SIG-M5 (cell line): Measurements from ENCODE around the gene TMEM47.

Source experiments
- DNase-seq: peaks from one replicate; lab custom pipeline; 2025; lab: John Stamatoyannopoulos, UW

TMEM47 gene

DNA sequence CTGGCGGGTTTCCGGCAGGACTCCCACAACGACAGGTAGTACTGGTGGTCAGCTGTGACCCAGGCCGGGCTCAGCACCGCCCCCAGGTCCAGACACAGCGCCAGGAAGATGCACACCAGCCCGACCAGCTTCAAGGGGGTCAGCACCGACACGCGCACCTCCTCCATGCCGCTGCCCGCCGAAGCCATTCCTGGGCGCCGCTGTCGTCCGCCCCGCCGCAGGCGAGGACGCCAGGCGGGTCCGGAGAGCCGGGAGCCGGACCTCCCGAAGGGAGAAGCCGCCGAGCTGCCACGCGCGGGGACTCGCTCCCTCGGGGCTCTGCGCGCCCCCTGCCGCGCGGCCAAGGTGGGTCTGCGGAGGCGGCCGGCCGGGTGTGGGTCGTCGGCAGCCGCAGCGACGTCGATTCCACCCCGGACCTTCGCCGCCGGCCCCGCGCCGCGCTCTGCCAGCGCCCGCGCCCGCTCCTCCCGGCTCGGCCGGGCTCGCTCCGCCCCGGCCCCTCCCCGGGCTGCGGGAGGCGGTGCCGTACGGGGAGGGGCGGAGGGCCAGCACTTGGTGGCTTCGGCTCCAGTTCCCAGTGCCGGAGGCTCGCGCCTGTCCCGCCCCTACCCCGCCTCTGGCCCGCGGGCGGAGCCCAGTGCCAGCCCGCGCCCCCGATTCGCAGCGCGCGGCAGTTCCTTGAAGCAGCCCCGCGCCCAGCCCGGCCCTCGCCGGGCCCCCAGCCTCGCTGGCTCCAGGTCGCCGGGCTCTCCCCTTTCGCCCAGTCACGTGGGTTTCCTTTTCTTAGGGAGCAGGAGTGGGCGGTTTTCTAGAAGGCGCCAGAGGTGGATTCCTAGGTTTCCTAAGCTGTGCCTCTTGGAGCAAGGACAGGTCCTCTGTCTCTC lies at the start of gene TMEM47:
TSS of gene TMEM47 (minus strand) at position 444 of the 884 bp plus-strand sequence. CDS start at position 188, 256 bp downstream.
- no peak for DNase-seq

DNA sequence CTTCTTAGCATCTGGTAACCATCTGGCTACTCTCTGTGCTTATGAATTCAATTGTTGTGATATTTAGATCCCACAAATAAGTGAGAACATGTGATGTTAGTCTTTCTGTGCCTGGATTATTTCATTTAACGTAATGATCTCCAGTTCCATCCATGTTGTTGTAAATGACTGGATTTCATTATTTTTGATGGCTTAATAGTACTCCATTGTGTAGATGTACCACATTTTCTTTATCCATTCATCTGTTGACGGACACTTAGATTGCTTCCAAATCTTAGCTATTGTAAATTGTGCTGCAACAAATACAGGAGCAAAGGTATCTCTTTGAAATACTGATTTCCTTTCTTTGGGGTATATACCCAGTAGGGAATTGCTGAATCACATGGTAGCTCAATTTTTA lies 30.0 kb upstream of the TMEM47 start:
- no peak for DNase-seq

DNA sequence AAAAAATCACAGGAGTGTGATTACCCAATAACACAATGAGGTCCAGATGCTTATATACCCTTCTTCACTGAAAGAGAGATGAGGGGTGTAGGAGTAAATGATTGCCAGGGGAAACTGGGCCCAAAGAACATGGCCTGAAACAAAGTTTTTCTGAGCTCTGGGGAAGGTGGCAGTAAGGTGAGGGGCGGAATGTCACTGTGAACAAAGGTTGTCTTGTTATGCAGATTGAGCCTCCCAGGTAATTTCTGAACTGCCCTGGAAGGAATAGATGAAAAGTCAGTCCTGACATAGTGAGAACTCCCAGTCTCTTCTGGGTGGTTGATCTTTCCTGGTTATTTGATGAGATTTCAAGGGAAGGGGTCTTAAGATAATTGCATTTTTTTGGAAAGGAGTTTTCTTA lies 2.5 kb upstream of the TMEM47 start:
- no peak for DNase-seq

DNA sequence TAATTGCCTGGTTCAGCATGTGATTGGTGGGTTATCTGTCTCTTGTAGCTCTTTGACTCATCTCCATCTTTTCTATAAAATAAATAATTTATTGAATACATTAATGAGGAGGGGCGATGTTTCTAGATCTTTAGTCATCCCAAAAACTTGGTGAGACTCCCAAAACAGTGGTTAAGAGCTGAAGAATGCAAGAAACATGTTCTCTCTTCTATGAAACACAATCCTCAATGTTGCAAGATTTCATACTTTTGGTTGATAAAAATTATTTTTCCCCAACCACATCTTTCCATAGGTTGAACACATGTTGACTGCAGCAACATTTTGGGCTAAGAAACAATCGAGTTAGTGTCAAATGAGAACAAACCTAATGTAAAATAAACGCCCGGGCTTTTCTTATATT lies 1.2 kb upstream of the TMEM47 start:
- no peak for DNase-seq

DNA sequence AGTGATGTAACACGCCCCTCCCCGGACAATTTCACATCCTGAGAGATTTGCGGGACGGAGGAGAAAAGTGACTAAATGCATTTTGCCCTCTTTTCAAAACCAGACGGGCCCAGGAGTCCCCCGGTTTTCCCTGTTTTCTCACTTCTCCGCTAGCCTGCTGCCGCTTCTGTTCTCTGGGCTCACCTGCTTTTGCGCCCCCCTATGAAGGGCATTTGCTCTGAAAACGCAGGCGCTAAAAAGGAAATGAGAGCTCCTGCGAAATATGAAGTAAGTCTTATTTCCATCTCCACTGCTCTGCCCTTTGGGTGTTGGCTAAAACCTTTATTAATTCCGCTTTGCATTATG lies 613 bp upstream of the TMEM47 start:
- no peak for DNase-seq

DNA sequence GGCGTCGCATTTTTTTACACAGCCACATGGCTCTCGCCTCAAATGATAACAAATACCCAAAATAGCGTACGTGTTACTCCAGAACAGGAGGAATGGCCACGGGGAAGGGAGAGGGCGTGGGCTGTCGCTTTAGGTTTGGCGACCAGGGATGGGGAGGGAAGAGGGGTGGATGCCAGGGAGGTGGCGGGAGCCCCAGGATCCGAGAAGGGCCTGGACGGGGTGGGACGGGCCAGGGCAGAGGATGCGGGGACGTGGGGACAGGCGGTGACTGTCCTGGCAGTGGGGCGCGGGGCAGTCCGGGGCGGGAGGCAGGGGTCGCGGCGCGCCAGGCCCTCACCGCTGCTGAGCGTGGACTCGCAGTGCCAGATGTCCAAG lies 631 bp downstream of the TMEM47 start:
- DNase-seq: no peak

DNA sequence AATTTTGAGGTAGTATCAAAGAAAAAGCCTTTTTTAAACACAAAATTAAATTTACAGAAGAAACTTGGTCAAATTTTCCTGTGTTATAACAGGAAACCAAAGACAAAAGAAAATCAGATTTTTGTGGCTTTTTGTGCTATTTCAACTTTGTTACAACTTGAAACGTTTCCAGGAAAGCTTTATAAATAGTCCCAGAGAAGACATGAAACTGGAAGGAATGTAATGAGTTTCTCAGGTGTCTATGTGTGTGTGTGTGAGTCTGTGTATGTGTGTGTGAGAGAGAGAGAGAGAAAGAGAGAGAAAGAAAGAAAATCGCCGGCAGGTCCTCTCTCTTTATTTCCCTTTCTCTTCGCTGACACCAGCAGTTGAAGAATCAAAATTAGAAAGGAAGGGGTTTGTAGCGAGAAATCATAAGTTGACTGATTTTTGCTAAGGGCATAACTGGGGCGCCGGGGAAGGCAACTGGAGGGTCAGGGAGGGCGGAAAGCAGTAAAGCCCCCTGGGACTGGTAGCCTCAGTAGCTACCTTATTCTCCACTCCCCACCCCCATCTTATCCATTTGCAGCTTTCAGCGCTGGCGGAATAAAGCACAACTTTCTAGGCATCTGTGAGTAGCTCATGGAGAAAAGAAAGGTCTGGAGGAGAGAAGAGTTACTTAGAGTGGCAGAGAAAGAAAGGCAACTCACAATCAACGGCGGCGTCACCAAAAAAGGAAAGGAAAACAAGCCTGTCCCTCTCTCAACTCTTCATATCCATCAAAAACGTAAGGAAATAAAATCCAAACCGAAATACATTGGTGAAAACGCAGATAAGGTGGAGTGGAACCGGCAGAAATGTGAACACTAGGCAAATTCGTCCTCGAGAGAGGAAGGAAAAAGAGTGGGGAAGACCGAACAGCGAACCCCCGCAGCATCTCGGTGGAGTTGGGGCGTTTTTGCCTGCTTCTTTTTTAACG lies 1.3 kb downstream of the TMEM47 start:
- DNase-seq: no peak

DNA sequence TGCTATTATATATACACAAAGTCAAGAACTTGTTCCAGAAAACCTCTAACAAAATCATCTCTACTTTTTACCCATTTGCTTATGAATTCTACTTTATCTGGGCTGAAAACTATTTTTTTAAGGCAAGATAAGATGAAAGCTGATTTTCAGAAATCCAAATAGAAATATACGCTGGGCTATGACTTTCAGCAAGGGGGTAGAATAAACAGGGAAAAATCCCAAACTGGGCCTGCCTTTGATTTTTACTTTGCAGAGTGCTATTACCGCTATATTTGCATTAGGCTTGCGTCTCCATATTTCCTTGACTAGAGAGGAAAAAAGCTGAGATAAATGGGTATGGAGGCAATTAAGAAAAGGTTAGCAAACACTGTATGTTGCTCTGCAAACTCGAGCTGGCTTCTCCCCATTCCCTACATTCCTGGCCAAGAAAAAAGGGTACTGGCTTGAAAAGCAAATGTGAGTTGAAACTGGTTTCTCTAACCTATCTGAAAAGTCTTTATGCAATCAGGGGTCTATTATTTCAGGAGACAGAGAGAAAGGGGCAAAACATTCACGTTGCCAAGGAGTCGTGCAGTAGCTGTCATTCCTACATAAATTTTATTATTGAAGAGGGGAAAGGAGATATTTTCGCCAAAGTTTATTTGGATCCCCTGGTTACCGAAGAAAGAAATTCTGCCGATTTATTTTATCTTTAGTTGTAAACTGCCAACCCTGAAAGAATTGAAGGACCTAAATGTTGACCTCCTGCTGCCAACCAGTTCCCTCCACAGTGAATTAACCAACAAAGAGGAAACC lies 2.2 kb downstream of the TMEM47 start:
- no peak for DNase-seq

DNA sequence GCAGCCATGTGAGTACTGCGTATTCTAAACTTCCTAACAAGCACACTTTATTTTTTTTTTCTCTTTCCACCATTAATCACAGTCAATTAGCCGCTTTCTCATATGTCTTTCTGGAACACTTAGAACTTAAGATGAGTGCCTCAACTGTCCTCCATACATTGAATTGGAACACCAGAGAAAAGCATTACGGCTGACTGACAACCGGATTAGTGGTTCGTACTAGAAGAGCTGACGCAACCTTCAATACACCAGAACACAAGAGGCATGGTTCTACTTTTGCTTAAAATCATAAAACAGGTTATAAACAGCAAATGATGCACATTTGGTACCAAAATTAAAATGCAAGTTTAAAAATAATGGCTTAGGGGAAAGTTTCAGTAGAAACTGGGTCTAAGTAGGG lies 3.3 kb downstream of the TMEM47 start:
- no peak for DNase-seq

DNA sequence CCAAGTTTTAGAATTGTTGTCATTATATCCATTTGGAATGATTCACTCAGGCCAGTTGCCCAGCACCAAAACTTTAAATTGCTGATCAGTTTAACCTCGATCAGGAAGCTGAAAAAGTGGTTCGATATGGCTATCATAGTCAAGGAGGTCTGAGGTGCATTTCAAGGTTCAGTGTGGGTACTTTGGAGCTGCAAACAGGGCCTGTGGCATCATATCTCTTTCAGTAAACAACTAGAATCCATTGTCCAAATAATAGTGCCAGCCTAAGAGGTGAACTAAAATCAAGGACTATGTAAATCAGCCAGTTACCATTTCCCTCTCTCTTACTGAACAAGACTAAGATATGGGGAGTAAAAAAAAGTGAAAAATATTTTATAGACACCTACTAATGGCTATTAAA lies 14.2 kb downstream of the TMEM47 start:
- DNase-seq: no peak

DNA sequence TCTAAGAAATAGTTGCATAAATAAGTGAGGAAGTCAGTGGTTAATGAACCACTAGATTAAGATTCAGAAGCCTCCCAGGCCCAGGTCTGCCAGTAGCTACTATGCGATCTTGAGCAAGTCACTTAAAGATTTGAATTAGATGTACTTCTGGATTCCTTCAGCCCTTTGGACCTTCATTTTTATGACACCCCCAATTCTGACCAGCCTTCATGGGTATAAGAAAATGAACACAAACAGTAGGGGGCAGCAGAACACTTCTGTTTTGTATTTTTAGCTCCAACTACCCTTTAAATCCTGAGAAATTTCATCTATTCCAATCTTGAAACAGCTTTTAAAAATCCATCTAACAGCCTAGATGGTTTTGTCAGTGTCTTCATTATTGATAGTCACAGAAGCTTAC lies 19.0 kb downstream of the TMEM47 start:
- no peak for DNase-seq

DNA sequence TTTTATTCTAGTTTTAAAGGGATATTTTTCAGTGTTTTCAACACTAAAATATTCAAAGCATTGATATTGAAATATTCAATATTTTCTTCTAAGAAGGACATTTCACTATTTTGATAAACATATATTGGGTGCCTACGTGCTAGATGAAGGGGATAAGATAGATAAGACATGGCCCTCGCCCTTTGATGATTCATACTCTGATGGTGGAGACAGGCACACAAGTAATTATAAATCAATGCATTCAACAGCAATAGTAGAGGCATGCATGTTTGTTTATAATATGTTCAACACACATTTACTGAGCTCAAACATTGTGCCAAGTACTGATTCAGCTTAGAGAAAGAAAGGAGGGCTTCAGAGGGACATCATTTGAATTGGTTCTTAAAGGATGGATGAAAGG lies 22.7 kb downstream of the TMEM47 start:
- no peak for DNase-seq

DNA sequence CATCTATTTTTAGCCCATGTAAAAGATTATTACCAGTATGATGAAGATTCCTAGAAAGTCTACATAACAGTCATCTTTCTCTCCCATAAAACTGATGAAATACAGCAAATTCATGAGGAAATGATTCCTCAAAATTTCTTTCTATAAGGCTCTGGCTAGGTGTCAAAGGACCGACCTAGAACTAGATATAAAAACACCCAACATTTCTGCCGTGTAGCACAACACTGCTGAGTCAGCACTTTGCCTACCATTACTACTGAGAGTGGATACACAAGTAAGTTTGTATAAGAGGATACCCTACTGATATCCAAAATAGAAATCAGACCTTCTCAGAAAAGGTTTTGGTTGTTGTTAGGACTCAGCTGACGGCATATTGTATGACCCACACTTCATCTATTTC lies 24.7 kb downstream of the TMEM47 start:
- no peak for DNase-seq

DNA sequence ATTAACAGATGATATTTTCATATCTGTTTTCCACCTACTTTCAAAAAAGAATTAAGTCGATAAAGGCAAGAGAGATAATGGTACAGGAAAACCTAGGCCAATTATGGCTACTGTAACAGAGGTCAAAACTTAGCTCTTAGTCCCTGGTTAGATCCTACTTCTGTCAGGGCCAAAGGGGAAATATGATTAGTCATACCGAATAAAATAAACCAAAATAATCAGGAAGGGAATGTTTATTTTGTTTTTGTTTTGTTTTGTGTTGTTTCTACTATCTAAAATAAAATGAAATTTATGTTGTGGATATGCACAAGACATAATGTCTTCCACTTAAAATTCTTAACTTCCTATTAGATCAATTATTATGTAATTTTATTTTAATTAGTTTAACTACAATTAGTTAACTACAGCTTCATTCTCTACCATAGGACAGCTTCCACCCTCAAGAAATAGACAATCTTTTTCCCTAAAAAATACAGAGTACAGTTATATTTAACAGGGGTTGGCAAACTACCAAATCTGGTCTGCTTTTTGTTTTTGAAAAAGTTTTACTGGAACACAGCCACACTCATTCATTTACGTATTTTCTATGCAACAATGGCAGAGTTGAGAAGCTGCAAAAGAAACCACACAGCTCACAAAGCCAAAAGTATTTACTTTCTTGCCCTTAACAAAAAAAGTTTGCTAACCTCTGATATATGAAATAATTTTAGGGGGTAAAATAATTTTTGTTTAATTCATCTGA lies 25.4 kb downstream of the TMEM47 start:
- DNase-seq: no peak

DNA sequence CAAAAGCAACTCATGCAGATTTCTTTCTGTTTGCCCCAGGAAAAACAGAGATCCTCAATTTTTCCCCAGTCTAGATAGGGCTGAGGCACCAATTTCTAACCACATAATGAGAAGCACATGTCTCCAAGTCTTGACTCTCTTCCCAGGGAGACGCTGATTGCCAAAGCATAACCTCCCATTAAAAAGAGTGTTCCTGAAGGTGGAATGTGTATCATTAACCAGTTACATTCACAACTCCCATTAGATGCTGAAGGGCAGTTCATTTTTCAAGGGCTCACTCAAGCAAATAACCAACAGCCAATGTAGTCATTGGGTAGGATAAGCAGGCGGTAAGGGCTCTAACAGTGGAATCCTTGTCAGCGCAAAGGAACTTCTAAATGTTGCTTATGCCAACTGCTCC lies 27.5 kb downstream of the TMEM47 start:
- DNase-seq: no peak

DNA sequence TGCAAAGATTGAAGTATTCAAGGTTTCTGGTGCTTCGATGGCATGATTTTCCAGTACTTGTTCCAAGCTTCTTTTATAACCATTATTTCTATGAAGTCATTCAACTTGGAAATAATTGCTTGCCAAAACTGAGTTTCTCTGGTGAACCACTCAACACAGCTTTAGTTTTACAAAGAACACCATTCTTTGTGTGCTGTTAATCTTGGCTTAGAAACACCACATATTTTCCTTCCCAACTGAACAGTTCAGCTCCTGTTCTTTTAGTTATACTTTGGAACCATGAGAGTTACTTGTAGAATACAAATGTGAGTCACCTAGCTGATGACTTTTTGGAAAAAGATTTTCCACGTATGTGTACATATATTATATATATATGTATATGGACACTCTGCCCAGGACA lies 32.7 kb downstream of the TMEM47 start:
- DNase-seq: no peak

DNA sequence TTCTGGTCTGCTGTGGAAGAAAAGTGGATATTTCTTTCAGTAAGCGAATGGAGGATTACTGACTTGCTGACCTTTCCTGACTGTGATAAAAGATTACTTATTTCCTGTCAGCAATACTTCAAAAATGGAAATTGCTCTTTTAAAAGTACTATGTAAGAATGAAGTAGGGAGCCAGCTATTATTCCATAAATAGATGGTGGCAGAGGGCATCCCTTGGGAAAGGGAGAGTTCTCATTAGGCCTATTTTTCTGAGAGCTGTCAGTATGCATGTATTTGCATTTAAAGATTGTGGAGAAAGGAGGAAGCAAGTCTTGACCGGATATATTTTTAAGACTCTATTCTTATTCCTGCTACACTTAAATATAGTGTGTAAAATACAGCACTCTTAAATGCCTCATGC lies 37.2 kb downstream of the TMEM47 start:
- no peak for DNase-seq

DNA sequence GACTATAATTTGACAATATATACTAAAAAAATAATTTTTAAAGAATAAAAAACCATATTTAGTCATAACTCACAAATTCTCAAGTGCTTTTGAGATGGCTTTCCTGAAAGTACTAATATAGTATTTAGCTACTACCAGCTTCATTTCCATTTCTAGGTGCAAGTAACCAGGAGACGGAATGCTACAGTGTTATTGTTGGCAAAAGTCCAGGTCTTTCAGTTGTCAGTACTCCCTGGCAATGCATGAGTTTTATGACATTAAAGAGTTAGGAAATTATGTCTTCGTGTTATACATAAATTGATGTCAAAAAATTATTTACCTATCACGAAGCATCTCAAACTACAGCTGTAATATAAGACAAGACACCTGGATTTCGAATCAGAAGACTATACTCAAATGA lies 45.0 kb downstream of the TMEM47 start:
- no peak for DNase-seq

DNA sequence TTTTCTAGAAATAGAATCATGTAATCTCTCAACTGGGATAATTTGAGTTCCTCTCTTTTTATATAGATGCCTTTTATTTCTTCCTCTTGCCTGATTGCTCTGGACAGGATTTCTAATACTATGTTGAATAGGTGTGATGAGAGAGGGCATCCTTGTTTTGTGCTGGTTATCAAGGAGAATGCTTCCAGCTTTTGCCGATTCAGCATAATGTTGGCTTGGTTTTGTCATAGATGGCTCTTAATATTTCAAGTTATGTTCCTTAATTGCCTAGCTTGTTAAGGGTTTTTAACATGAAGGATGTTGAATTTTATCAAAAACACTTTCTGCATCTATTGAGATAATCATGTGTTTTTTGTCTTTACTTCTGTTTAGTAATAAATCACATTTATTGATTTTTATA lies 58.7 kb downstream of the TMEM47 start:
- no peak for DNase-seq

DNA sequence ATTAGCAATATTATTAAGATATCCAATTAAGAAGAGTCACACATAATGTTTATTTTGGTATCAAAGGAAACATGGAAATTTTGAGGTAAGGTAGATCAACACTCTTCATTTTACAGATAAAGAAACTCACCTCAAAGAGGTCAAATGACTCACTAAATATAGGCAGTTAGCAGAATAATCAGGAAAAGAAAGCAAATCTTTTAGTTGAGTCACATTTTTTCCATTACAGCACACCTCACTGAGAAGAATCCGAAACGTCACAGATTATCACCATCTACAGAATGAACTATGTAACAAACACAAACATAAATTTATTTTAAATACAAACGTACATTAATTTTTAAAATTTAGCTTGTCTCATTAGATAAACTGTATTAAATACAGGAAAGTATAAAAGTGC lies 70.1 kb downstream of the TMEM47 start:
- DNase-seq: no peak

DNA sequence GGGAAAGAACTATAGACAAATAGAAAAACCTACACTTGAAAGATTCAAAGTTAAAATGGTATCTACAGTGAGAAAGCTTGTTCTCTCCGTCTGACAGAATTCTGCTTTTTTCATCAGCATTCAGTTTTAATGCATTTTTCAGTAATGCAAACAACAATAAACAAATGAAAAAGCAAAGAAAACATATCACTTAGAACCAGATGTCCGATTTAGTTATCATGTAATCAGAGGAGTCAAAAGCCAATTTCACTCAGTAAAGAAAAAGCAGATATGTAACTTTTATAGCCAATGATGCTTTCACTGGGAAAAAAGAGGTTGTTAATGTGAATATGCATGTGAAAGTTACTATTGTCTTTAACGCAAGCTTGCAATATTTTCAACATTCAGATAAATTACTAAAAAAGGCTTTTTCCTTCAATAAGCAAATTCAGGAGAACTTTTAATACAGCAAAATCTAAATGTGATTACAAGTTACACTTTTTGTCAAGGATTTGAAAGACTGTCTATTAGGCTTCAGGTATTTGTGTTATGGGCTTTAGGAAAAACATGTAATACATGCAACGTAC lies 70.7 kb downstream of the TMEM47 start:
- DNase-seq: no peak
